HG03135 (cell line): ENCODE data around the gene PXMP4.
"Not testable (repeated sequence)": the region's sequence is repeated elsewhere in the genome, so short reads cannot be mapped to it uniquely, and the experiment has no call there.

ENCODE experiments used
- ATAC-seq: cut with Tn5 transposase; IDR thresholded peaks from one replicate; pipeline ENCODE4 v1.9.1; 2021; ENCODE audit warnings: mild to moderate bottlenecking, moderate library complexity; ENCODE audit not compliant: unreplicated experiment

PXMP4 gene

DNA sequence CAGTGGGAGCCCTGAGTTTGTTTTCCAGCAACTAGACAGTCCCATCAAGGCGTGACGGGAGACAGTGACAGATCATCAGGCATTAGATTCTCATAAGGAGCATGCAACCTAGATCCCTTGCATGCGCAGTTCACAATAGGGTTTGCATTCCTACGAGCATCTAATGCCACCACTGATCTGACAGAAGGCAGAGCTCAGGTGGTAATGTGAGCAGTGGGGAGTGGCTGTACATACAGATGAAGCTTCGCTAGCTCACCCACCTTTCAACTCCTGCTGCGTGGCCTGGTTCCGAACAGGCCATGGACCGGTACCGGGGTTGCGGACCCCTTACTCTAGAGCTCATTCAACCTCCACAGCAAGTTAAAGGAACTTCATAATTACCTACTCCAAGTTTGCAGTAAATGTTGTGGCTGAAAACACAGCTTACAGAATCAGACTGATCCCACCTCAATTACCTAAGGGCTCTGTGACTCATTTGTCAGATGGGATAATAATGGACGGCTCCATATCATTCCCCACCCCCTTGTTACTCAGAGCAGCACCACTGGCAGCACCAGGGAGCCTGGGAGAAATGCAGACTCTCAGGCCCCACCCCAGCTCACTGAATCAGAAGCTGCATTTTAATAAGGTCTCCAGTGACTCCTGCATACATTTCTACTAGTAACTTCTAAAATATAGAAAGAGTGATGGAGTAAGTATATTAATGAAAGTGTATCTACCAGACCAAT, 15.7 kb downstream of the PXMP4 start:
- no peak for ATAC-seq

DNA sequence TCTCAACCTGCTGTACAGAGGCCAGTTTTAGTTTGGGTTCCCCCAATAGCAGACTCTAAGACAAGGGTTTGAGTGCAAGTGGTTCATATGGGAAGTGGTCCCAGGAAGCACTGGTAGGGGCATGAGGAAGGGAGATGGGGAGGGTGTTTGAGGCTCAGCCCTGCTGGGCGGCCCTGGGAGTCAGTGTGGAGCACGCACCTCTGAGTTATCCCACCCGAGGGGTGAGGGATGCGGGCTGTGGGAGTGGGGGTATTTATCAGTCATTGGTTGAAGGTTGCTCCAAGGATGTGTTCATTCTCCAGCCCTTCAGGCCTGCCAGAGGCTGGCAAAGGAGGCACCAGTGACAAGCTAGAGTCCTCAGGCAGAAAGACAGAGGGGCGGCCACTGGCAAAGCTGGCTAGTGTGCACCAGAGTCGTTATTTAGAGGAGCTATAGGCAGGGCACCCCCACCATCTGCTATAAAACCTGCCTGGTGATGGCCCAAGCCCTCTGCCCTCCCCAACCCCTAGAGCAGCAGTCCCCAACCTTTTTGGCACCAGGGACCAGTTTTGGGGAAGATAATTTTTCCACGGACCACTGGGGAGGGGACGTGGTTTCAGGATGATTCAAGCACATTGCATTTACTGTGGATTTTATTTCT, 16.5 kb downstream of the PXMP4 start:
- no peak for ATAC-seq

DNA sequence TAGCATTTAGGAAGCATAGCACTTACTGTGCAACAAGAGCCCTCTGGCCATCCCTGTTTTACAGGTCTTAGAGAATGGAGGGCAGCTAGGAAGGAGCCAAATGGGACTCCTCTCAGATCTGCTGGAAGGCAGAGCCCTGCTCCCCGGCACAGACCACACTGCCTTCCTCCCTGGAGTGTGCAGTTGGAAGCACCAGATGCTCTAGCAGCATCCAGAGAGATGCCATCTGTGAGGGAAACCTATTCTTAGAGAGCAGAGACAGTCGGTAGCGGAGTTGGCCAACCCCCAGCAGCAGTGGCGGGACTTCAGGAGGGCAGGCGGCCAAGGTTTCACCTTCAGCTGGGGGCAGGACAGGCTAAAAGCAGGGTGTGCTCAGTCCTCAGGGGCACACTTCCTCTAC, 17.2 kb downstream of the PXMP4 start:
- no peak for ATAC-seq

DNA sequence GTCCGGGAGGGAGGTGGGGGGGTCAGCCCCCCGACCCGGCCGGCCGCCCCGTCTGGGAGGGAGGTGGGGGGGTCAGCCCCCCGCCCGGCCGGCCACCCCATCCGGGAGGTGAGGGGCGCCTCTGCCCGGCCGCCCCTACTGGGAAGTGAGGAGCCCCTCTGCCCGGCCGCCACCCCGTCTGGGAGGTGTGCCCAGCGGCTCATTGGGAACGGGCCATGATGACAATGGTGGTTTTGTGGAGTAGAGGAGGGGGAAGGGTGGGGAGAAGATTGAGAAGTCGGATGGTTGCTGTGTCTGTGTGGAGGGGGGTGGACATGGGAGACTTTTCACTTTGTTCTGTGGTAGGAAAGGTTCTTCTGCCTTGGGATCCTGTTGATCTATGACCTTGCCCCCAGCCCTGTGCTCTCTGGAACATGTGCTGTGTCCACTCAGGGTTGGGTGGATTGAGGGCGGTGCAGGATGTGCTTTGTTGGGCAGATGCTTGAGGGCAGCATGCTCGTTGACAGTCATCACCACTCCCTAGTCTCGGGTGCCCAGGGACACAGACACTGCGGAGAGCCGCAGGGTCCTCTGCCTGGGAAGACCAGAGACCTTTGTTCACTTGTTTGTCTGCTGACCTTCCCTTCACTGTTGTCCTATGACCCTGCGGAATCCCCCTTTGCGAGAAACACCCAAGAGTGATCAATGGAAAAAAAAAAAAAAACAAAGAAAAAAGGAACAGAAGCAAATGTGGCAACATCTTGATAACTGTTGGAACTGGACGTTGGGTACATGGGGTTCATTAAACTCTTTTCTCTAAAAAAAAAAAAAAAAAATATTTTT, 18.3 kb downstream of the PXMP4 start:
- ATAC-seq, result no peak

DNA sequence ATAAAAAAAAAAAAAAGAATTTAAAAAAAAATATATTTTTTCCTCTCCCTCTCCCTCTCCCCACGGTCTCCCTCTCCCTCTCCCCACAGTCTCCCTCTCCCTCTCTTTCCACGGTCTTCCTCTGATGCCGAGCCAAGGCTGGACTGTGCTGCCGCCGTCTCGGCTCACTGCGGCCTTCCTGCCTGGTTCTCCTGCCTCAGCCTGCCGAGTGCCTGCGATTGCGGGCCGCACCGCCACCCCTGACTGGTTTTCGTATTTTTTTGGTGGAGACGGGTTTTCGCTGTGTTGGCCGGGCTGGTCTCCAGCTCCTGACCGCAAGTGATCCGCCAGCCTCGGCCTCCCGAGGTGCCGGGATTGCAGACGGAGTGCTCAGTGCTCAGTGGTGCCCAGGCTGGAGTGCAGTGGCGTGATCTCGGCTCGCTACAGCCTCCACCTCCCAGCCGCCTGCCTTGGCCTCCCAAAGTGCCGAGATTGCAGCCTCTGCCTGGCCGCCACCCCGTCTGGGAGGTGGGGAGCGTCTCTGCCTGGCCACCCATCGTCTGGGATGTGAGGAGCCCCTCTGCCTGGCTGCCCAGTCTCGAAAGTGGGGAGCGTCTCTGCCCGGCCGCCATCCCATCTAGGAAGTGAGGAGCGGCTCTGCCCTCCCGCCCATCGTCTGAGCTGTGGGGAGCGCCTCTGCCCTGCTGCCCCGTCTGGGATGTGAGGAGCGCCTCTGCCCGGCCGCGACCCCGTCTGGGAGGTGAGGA, 19.2 kb downstream of the PXMP4 start:
- not testable (repeated sequence) for ATAC-seq

DNA sequence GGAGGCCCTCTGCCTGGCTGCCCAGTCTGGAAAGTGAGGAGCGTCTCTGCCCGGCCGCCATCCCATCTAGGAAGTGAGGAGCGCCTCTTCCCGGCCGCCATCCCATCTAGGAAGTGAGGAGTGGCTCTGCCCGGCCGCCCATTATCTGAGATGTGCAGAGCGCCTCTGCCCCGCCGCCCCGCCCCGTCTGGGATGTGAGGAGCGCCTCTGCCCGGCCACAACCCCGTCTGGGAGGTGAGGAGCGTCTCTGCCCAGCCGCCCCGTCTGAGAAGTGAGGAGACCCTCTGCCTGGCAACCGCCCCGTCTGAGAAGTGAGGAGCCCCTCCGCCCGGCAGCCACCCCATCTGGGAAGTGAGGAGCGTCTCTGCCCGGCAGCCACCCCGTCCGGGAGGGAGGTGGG, 21.1 kb downstream of the PXMP4 start:
- ATAC-seq, result not testable (repeated sequence)

DNA sequence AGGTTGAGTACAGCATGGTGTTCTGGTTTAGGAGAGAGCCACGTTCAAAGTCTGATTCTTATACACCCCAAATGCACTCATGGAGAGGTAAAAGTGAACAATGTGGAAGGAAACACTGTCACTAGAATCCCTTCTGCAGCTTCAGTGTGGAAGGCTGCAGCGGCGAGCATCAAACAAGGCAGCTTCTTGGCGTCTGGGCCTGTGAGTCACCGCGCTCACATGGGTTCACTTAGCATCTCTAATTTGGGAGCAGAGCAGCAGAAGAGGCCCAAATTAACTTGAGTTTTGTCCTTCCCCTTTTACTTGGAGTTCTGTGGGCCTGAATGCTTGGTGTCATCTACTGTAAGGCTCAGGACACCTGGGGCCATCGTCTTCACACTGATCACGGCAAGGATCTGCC, 23.0 kb downstream of the PXMP4 start:
- no peak for ATAC-seq

DNA sequence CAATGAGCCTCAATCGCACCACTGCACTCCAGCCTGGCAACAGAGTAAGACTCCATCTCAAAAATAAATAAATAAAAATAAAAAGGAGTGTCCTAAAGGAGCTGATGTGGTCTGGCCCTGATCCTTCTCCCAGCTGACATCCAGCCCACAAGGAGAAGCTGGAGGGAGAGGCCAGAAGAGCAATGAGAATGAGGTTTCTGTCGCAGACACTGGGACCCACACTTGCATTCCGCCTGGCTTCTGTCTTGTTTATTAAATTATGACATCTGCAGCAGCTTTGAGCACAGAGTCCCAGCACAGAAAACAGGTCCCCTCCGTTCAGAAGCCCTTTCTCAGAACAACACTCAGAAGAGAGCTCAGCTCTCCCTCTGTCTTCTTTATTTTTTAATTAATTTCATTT, 23.7 kb downstream of the PXMP4 start:
- no peak for ATAC-seq

DNA sequence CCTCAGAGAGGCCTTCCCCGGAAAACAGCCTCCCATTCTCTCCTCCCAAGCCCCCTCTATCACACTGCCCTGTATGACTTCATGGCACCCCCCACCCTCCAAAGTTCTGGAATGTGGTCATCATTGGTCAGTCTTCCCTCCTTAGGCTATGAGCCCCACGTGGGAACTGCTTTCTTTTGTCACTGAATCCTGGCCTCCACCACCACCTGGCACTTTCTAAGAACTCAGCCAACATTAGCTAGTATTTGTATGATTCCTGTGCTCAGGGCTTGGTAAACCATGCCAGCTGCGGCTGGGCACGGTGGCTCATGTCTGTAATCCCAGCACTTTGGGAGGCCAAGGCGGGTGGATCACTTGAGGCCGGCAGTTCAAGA, 25.5 kb downstream of the PXMP4 start:
- no peak for ATAC-seq

DNA sequence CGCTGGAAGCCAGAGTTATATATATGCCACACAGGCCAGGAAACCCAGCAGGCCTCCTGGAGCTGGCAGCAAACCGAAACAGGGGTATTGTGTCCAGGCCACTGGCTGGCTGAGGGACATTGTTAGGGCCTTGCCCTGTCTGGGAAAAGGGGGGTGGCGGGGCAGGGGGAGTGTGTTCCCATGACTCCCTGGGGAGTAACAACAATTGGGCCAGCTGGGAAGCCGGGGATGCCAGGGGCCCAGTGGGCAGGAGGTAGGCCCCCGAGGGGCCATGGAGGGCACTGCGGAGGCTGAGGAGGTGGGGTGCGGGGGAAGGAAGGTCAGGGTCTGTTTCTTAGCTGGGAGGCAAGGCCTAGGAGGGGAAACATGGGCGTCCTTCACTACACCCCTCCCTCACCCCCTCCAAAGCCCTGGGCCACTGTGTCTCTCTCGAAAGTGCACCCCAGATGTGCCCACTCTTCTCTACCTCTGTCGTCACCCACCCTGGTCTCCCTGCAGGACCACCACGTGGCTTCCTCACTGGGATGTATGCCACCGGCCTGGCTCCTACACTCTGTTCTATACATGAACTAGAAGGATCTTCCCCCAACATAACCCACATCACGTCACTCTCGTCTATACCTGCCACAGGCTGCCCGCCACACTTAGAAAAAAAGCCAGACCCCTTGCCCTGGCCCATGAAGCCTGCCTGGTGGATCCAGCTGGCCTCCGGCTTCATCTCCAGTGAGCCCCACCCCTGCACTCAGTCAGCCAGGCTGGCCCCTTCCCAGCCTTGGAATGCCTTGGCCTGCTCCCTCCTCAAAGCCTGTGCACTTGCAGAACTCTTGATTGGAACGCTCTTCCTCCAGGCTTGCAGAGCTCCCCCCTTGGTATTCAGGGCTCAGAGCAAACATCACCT, 26.1 kb downstream of the PXMP4 start:
- no peak for ATAC-seq

DNA sequence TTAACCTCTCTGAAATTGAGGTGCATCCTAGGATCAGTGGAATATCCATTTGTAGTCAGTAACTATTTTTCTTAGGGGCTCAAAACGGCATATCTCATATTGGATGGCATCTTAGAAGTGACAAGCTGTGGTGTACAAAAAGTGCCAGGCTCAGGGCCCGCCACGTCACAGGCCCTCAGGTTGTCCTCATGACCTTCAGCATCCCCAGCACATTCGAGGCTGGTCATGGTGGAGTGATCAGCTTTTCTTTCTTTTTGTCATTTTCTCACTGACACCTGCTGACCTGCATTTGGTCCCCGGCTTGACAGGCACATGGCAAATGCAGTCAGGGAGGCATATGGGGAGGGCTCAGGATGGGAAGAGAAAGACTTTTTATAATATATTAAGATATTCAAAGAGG, 26.8 kb downstream of the PXMP4 start:
- ATAC-seq, result no peak

DNA sequence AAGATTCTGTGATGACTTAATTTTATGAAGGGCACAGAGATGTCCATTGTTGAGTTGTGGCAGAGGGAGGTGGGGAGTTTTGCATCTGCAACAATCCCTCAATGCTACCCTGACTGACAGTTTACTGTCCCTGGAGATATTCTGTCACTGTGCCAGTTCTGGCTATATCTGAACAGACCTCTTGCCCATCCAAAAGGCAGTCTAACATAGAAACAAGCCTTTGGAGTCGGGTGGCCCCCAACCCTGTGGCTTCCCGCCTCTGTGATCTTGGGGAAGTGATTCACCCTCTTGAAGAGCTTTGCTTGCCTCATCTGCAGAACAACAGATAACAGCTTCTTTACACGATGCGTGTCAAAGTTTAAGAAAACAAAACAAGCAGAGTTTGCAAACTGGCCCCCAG, 30.1 kb downstream of the PXMP4 start:
- ATAC-seq, result no peak

DNA sequence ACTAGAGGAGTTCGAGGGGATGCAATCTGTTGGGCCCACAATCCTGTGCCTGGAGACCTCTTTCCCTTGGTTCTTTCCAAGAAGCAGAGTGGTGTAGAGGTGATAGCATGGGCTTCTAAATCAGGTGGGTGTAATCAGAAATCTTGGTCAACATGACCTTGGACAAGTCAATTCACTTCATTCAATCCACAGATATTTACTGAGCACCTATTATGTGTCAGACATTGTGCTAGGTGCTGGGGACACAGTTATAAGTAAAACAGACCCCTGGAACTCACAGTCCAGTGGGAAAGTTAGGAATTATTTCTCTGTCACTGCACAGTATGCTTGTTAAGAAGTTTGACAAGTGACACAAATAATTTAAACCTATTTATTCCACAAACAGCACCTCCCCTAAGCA, 30.6 kb downstream of the PXMP4 start:
- ATAC-seq, result no peak

DNA sequence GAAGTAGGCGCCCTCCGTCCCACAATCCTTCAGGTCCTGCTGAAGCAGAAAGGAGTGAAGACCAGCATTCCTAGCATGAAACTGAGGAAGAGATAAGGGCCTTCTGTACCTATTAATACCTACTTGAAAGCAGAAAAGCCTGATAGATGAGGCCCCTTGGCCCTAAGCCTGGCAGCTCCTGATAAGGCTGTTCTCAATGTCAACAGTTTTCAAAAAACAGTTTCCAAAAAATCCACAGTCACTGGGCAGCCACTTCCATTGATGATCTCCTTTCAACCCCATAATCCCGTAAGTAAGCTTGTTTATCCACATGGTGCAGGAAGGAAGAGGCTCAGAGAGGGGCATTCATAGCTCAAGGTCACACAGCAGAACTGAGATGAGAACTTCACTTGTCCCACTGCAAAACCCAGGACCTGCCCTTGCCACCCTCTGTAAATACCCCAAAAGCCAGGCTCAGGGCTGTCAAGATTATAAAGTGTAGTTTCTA, 31.1 kb downstream of the PXMP4 start:
- ATAC-seq, result no peak

DNA sequence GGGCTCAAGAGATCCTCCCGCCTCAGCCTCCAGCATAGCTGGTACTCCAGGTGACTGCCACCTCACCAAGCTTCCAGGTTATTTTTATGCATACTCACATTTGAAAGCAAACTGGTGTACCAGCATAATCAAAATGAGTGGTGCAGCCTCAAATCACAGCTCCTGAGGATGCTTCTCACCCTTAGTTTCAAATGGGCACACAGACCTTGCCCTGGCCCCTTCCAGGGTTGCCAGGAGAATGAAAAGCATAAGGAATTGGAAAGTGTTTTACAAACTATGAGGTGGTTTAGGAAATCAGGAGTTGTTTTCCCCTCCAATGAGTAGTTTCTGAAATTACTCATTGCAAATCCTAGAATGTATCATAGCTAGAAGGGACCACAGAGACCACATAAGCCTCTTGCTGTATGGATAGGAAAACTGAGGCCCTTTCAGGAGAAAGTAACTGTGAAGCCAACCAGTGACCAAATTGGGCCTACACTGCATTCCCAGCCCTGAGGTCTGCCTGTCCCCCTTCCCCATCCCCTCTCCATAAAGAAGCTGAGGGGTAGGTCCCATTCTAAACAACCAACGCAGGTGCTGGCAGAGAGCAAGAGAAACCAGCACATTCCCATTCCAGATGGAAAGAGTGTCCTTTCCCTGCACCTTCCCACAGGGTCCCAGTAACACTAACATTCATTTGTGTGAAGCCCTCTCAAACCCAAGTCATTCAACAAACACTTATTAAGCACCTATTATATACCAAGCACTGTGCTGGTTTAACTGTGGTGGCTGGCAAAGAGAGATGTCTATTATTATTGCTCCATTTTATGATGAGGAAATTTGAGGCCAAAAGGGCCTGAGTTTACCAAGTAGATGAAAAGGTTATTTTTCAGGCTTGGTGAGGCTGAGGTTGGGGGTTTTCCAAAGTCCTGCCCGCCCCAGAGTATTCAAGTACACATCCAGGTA, 31.8 kb downstream of the PXMP4 start:
- ATAC-seq, result no peak

DNA sequence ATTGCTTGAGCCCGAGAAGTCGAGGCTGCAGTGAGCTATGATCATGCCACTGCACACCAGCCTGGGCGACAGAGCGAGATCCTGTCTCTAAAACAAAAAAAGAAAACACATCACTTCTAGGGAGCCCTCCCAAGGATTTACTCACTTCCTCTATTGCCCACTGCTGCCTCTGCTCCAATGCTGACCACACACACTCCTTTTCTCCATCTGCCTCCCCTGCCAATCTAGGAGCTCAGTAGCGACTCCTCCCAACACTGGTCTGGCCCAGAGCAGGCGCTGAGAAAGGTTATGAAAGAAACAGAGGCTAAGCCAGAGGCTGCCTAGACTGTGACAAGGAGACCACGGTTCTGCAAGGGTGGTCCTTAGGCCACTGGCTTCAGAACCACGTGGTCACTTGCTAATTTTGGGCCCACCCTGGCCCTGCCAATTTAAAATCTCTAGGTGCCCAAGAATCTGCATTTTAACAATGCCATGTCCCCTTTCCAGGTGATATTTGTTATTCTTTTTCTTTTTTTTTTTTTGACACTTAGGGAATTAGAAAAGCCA, 32.7 kb downstream of the PXMP4 start:
- no peak for ATAC-seq

DNA sequence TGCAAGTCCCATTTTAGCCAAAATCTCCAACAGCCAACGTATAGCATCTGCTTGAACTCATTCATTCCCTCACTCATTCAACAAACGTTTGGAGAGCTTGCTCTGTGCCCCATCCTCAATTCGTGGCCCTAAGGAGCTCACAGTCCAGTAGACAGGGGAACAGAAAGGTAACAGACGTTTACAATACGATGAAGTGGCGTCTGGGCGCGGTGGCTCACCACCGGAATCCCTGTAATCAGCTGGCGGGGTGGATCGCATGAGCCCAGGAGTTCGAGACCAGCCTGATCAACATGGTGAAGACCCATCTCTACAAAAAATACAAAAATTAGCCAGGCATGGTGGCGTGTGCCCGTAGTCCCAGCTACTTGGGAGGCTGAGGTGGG, 33.1 kb downstream of the PXMP4 start:
- ATAC-seq, result no peak

DNA sequence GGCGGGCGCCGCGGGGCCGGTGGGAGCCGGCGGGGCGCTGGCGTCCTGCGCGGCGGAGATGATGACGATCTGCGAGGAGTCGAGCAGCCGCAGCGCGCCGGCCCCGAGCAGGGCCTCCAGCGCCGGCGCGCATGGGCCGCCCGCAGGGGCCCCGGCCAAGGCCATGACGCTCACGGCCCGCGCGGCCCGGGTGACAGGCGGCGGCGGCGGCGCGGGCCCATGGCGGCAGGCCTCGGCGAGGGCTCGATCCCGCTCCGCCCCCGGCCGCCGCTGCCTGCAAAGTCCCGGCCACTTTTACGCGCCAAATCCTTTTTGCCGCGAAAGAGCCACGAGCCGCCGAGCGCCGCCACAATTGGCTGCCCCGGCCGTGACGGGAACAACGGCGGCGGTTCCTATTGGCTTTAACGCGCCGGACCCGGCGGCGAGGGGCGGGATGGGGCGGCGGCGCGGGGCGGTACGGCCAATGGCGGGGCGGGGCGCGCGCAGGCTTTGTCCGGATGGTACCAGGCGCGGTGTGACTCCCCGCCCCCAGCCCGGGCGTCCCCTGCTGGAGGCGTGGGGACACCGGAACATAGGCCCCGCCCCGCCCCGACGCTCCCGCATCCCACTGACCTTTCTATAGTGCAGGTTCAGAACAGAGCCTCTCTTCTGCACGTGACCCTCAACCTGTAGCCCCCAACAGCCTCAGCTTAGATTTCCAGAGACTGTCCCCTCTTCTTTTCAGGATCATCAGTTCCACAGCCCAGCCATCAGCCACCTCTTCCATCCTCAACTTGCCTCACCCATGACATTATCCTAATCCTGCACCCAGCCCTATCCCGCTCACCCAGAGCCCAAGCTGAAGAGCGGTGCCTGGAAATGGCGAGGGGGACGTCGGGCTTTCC, 33.8 kb downstream of the PXMP4 start, which contains the start of gene E2F1:
Gene E2F1, minus strand, starts transcription at position 286 of the 884 bp plus-strand sequence. Its CDS starts 121 bp downstream, at position 165.
- ATAC-seq, result peak; percentile 79
